ENCODE measurements around the gene GBGT1. TPM values are rescaled to one million over a fixed set of nuclear protein-coding genes. Genes with fewer than 3 reads are reported as not detected.
A peak's percentile ranks its signal among the peaks of the same experiment; 100 is the strongest.

GBGT1 gene
- total RNA-seq, 6 donors from 2014 or later, result 9.1 to 71.2 (median 36.0) TPM

DNA sequence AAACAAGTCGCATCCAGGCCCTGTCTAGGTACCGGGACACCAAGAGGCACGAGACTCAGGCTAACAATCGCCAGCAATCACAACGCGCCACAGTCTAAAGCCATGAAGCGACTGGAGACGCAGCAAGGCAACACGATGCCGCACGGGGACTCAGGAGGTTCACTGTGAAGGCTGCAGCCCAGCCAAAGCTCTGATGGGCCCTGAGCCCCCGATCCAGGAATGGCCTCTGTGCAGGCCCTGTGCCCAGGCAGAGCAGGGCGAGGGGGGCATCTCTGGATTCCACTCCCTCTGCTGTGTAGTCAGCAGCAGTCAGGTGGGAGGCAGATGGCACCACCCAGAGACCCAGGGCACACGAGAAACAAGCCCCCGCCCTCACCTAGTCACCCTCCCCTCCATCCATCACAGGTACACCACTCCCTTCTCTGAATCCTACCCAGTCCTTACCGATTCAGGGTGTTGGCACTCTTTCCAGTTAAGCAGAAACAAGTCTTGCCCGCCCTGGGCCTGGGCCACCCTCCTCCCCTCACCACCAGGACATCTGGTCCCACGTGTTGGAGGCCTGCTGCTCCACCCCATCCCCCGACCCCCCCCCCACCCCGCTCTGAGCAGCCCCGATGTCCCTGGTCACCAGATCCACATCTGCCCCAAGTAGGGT lies 43.7 kb downstream of the GBGT1 start:
- Histone ChIP-seq H3K4me3 (peak overlapping the region; percentile 39 to 89 (median 86)), H3K36me3 (no peaks in the 10 kb centered on the region), H3K9me3 (no peaks in the 10 kb centered on the region), H3K27me3 (no peaks in the 10 kb centered on the region), H3K27ac (peak overlapping the region; percentile 92 to 96 (median 94)), H3K4me1 (peaks cover 78 to 90% (median 83%) of the 10 kb centered on the region in 4 donors)
- DNase-seq, result no peak
- no peak for ATAC-seq (ENCODE audit: low FRiP score in 2 of 2)
- 12 to 59% methylated on average over 4 to 21 of the region's 21 CpGs for WGBS, 2 donors
- TF ChIP-seq POLR2A (IDR thresholded peaks at IDR 0.05), result no peak
- TF ChIP-seq POLR2AphosphoS5 (IDR thresholded peaks at IDR 0.05), result no peak
- TF ChIP-seq, protein P1, sequence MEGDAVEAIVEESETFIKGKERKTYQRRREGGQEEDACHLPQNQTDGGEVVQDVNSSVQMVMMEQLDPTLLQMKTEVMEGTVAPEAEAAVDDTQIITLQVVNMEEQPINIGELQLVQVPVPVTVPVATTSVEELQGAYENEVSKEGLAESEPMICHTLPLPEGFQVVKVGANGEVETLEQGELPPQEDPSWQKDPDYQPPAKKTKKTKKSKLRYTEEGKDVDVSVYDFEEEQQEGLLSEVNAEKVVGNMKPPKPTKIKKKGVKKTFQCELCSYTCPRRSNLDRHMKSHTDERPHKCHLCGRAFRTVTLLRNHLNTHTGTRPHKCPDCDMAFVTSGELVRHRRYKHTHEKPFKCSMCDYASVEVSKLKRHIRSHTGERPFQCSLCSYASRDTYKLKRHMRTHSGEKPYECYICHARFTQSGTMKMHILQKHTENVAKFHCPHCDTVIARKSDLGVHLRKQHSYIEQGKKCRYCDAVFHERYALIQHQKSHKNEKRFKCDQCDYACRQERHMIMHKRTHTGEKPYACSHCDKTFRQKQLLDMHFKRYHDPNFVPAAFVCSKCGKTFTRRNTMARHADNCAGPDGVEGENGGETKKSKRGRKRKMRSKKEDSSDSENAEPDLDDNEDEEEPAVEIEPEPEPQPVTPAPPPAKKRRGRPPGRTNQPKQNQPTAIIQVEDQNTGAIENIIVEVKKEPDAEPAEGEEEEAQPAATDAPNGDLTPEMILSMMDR (IDR thresholded peaks at IDR 0.05), result no peak
- TF ChIP-seq EP300 (IDR thresholded peaks at IDR 0.05), result no peak

DNA sequence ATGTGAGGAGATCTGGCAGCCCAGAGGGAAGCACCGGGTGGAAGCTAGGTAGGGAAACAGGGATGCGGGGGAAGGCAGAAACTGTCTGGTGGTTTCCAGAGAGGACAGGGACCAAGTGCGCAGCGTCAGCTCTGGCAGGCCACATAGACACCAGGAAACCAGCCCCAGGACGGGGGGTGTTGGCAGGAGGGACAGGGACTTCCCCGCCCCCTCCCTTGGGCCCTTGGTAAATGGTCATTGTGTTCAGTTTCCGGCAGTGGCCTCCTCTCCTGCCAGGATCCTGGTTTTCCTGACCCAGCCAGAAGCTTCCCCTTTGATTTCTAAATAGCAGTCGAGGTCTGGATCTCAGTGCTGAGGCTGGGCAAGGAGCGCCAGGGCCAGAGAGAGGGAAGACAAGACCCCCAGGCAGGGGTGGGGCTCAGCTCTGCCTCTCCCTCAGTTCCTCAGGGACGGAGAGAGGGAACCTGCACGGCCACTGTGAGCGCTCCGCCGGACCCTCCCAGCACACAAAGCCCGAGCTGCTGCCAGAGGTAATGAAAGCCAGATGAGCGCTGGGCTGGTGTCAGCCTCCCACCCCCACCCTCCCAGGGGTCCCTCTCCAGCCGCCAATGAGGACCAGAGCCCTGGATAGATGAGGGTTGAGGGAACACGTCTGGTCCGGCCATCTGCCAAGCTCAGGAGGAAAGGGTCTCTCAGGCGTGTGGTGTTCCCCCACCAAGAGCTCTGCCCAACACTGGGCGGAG lies 44.4 kb downstream of the GBGT1 start:
- Histone ChIP-seq H3K27me3 (no peaks in the 10 kb centered on the region), H3K4me1 (peaks cover 83 to 90% (median 85%) of the 10 kb centered on the region in 4 donors), H3K9me3 (no peaks in the 10 kb centered on the region), H3K27ac (peak overlapping the region; percentile 92 to 96 (median 94)), H3K36me3 (no peaks in the 10 kb centered on the region), H3K4me3 (peak overlapping the region in 3 of 4 donors; percentile 83 to 89 (median 88))
- peak in 1 of 2 donors; percentile 5 for ATAC-seq (ENCODE audit: low FRiP score in 2 of 2)
- 43 to 56% methylated on average over 15 to 20 of the region's 21 CpGs for WGBS, 2 donors
- peak in 1 of 4 donors; percentile 18 for TF ChIP-seq POLR2A (IDR thresholded peaks at IDR 0.05)
- TF ChIP-seq, protein P1 (IDR thresholded peaks at IDR 0.05), result no peak
- TF ChIP-seq EP300 (IDR thresholded peaks at IDR 0.05), result peak in 3 of 4 donors; percentile 36 to 61 (median 54)
- peak; percentile 70 for TF ChIP-seq POLR2AphosphoS5 (IDR thresholded peaks at IDR 0.05)
- peak in 1 of 2 donors; percentile 60 for DNase-seq

DNA sequence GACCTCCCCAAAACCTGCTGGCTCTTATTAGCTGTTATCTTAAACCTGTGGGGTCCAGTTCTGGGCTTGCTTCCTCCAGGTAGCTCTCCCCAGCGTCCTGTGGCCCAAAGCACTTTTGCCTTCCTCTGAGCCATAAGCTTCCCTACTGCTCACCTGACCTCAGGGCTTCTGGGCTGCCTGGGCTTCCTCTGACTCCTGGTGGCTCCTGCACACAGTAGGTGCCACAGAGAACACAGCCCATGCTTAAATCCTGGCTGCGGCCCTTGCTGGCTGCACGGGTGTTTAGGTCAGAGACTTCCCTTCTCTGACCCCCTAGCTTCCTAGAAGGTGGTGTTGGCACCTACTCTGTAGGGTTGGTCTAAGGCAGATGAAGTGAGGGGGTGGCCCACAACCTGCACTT lies 45.1 kb downstream of the GBGT1 start:
- Histone ChIP-seq H3K9me3 (no peaks in the 10 kb centered on the region), H3K36me3 (no peaks in the 10 kb centered on the region), H3K27me3 (no peaks in the 10 kb centered on the region), H3K27ac (peak overlapping the region; percentile 92 to 96 (median 94)), H3K4me3 (peak overlapping the region in 2 of 4 donors; percentile 83 to 88), H3K4me1 (peaks cover 90 to 95% (median 91%) of the 10 kb centered on the region in 4 donors)
- no peak for DNase-seq
- no peak for TF ChIP-seq POLR2A (IDR thresholded peaks at IDR 0.05)
- TF ChIP-seq, protein P1 (IDR thresholded peaks at IDR 0.05), result no peak
- TF ChIP-seq POLR2AphosphoS5 (IDR thresholded peaks at IDR 0.05), result no peak
- no peak for TF ChIP-seq EP300 (IDR thresholded peaks at IDR 0.05)
- no peak for ATAC-seq (ENCODE audit: low FRiP score in 2 of 2)
- 60 to 69% methylated on average over 1 to 3 of the region's 3 CpGs for WGBS, 2 donors

DNA sequence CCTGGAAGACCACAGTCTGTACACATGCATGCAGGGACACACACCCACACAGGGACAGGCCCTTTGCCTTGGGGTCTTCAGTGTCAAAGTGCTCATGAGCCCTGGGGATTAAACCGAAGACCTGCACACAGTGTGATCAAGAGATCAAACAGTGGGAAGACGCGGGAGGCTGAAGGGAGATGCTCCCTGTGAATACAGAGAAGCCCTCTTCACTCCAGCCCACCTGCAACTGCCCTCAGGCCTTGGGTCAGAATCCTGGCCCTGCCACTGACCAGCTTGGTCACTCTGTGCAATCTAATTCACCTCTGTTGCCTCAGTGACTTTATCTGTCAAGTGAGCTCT lies 45.6 kb downstream of the GBGT1 start:
- TF ChIP-seq POLR2A (IDR thresholded peaks at IDR 0.05) (no peak), POLR2AphosphoS5 (IDR thresholded peaks at IDR 0.05) (no peak), EP300 (IDR thresholded peaks at IDR 0.05) (no peak)
- TF ChIP-seq, protein P1 (IDR thresholded peaks at IDR 0.05), result no peak
- no peaks in the 10 kb centered on the region for H3K27me3 ChIP-seq
- DNase-seq, result no peak
- WGBS, 2 donors, result 91% methylated on average over 3 of the region's 3 CpGs; no CpG with 5 or more reads in 1 of the 2 donors
- H3K27ac ChIP-seq, result peak overlapping the region; percentile 49 to 96 (median 94)
- ATAC-seq (ENCODE audit: low FRiP score in 2 of 2), result no peak
- no peak overlapping the region for H3K4me3 ChIP-seq
- no peaks in the 10 kb centered on the region for H3K9me3 ChIP-seq
- no peaks in the 10 kb centered on the region for H3K36me3 ChIP-seq
- peaks cover 91 to 97% (median 93%) of the 10 kb centered on the region in 4 donors for H3K4me1 ChIP-seq
